ENCODE data around the gene UNC5C.

- no peak for TF ChIP-seq CTCF (IDR thresholded peaks at IDR 0.05)
- TF ChIP-seq EP300 (IDR thresholded peaks at IDR 0.05), result no peak
- no peak for TF ChIP-seq POLR2A (IDR thresholded peaks at IDR 0.05; ENCODE audit: low read depth)
Measured at GRCh38 chr4:95537191-95537590, 11.6 kb downstream of the UNC5C start.
